K562 (cell line): ENCODE data around the gene UNC93B1. TPM values are rescaled to one million over a fixed set of nuclear protein-coding genes. Genes with fewer than 3 reads are reported as not detected.

Source experiments
- BCLAF1 ChIP-seq, 2 experiments: fragments of 450-650 bp in 1 of 2; IDR thresholded peaks; 2 replicates each; pipeline ENCODE4 v1.6.1; 2011 to 2017; ENCODE audit warnings: low read depth in 2 of 2, antibody characterized with exemption in 1 of 2, borderline replicate concordance in 1 of 2, low read length in 1 of 2, mild to moderate bottlenecking in 1 of 2, mixed read lengths in 1 of 2; ENCODE audit not compliant: control insufficient read depth in 1 of 2
- CREM ChIP-seq: IDR thresholded peaks from 2 replicates; pipeline ENCODE4 v1.6.1; 2014; ENCODE audit warnings: antibody characterized with exemption, low read depth
- E2F6 ChIP-seq, 2 experiments: IDR thresholded peaks; 2 replicates each; pipeline ENCODE4 v1.6.1; 2011; ENCODE audit warnings: borderline replicate concordance in 1 of 2, control low read depth in 1 of 2, low read depth in 1 of 2, low read length in 1 of 2, mild to moderate bottlenecking in 1 of 2, mixed read lengths in 1 of 2, moderate library complexity in 1 of 2; ENCODE audit not compliant: insufficient read depth in 1 of 2, insufficient read length in 1 of 2, poor library complexity in 1 of 2, severe bottlenecking in 1 of 2; ENCODE audit errors: extremely low read depth in 1 of 2
- JUND ChIP-seq, 2 experiments: IDR thresholded peaks; 2 replicates in 1 of 2; 3 replicates in 1 of 2; pipeline ENCODE4 v1.6.1; 2011; ENCODE audit warnings: borderline replicate concordance in 2 of 2, low read depth in 2 of 2, low read length in 2 of 2, improper control_type of control experiment in 1 of 2, missing biosample characterization in 1 of 2, missing genetic modification characterization in 1 of 2, missing genetic modification reagents in 1 of 2
- MXI1 ChIP-seq: IDR thresholded peaks from 2 replicates; pipeline ENCODE4 v1.6.1; 2011; ENCODE audit warnings: low read depth, mild to moderate bottlenecking, improper control_type of control experiment, low read length
- MYNN ChIP-seq, 2 experiments: sonication (generic); formaldehyde crosslinking in 1 of 2; IDR thresholded peaks; 2 replicates each; pipeline versions ENCODE4 v1.5.0 to v1.6.1; 2016 to 2020; ENCODE audit warnings: antibody characterized with exemption in 1 of 2, missing genetic modification reagents in 1 of 2
- SMARCE1 ChIP-seq: fragments of 450-650 bp; IDR thresholded peaks from 2 replicates; pipeline ENCODE4 v1.7.1; 2016; ENCODE audit warnings: mild to moderate bottlenecking
- ZFPM2 ChIP-seq: fragments of 250-450 bp; sonication (Bioruptor Pico); IDR thresholded peaks from 2 replicates; pipeline ENCODE4 v1.5.1; 2022; ENCODE audit warnings: mild to moderate bottlenecking
- ZNF12 ChIP-seq: sonication (generic); formaldehyde crosslinking; IDR thresholded peaks from 2 replicates; pipeline ENCODE4 v1.4.0; 2020; ENCODE audit warnings: mild to moderate bottlenecking, missing genetic modification reagents
- polyA plus RNA-seq, 8 experiments: library from polyadenylated mRNA; depleted of rRNA in 4 of 8; stranded (reverse) in 5 of 8; unstranded in 3 of 8; fragments of >200 nt; fragmentation: Nextera tagmentation in 2 of 8; fragmentation: Illumina TruSeq in 1 of 8; extraction: Ambion mirVana in 2 of 8; extraction: Trizol in 1 of 8; gene quantifications; 2 replicates each; pipeline versions ENCODE4 v1.2.1 to v1.2.3, GENCODE V29; 2011 to 2014; ENCODE audit warnings: inconsistent platforms in 1 of 8, missing spikeins in 1 of 8
- total RNA-seq, 7 experiments: library from RNA; depleted of rRNA in 6 of 7; stranded (reverse); fragments of >200 nt in 6 of 7; fragmentation: Illumina TruSeq in 2 of 7; extraction: Trizol in 2 of 7; gene quantifications; 2 replicates each; pipeline versions ENCODE4 v1.2.1 to v1.2.3, GENCODE V29; 2011 to 2021; ENCODE audit warnings: low replicate concordance in 1 of 7

The UNC93B1 gene
- total and polyA plus RNA-seq, 9 of the 15 experiments (the other 6 are each of a cell fraction or from before 2014, with no cell fraction given), result 0.10 to 13.6 (median 6.5) TPM

- TF ChIP-seq BCLAF1 (IDR thresholded peaks at IDR 0.05; ENCODE audit: borderline replicate concordance in 1 of 2, control insufficient read depth in 1 of 2, low read depth in 2 of 2, low read length in 1 of 2) (no peak), SMARCE1 (0 out of 2 replicates have a peak, but pooled peaks have one; percentile 24), CREM (peak; percentile 64; the same call in 1 of the 2 replicates), MYNN (IDR thresholded peaks at IDR 0.05) (peak; percentile 34; the same call in 1 of the 2 replicates), MYNN (CRISPR knock-in tag; IDR thresholded peaks at IDR 0.05) (no peak), ZFPM2 (CRISPR knock-in tag) (no peak), JUND (IDR thresholded peaks at IDR 0.05; ENCODE audit: borderline replicate concordance, low read depth, low read length) (0 out of 2 replicates have a peak, but pooled peaks have one; percentile 45), JUND (tag; IDR thresholded peaks at IDR 0.05; ENCODE audit: borderline replicate concordance, low read depth, low read length) (no peak; the same call in 2 of the 3 replicates), E2F6 (IDR thresholded peaks at IDR 0.05; ENCODE audit: borderline replicate concordance in 1 of 2, extremely low read depth in 1 of 2, insufficient read depth in 1 of 2, insufficient read length in 1 of 2, low read depth in 1 of 2, low read length in 1 of 2, poor library complexity in 1 of 2, severe bottlenecking in 1 of 2) (peak in 1 of 2 experiments; percentile 91), ZNF12 (peak; percentile 38; the same call in 1 of the 2 replicates), MXI1 (peak; percentile 77; the same call in 1 of the 2 replicates)
Measured at GRCh38 chr11:68003846-68004550, at the start of gene UNC93B1 (continued).
